A549 (cell line): Measurements from ENCODE around the gene PCSK7.
"Not testable (repeated sequence)": the region's sequence is repeated elsewhere in the genome, so short reads cannot be mapped to it uniquely, and the experiment has no call there.

Experiments
- CEBPB ChIP-seq, 2 experiments: fragments of >200 bp in 1 of 2; sonication (Bioruptor Twin) in 1 of 2; formaldehyde crosslinking in 1 of 2; IDR thresholded peaks; 2 replicates each; pipeline ENCODE4 v1.6.1; 2012 to 2016
- HDAC2 ChIP-seq: fragments of 200-600 bp; sonication (generic); IDR thresholded peaks from 2 replicates; pipeline ENCODE4 v1.6.1; 2016
- PHF8 ChIP-seq: fragments of 200-600 bp; sonication (generic); IDR thresholded peaks from 2 replicates; pipeline ENCODE4 v1.6.1; 2016; ENCODE audit warnings: low read depth, mild to moderate bottlenecking, antibody characterized with exemption, moderate library complexity, borderline replicate concordance
- POLR2A ChIP-seq: IDR thresholded peaks from 2 replicates; pipeline ENCODE4 v1.6.1; 2012; ENCODE audit warnings: mild to moderate bottlenecking, low read length
- POLR2AphosphoS2 ChIP-seq: conservative IDR thresholded peaks from 2 replicates; pipeline ENCODE4 v1.6.1; 2012; ENCODE audit warnings: low read length, improper control_type of control experiment, inconsistent platforms
- RAD21 ChIP-seq, 2 experiments: fragments of >200 bp in 1 of 2; sonication (Bioruptor Twin) in 1 of 2; formaldehyde crosslinking in 1 of 2; IDR thresholded peaks in 1 of 2; conservative IDR thresholded peaks in 1 of 2; 2 replicates in 1 of 2; 3 replicates in 1 of 2; pipeline ENCODE4 v1.6.1; 2012 to 2018; ENCODE audit warnings: inconsistent platforms in 1 of 2
- SMC3 ChIP-seq: fragments of >200 bp; sonication (Bioruptor Twin); formaldehyde crosslinking; IDR thresholded peaks from 3 replicates; pipeline ENCODE4 v1.6.1; 2018; ENCODE audit warnings: inconsistent platforms
- ZC3H11A ChIP-seq: fragments of 450-650 bp; IDR thresholded peaks from 2 replicates; pipeline ENCODE4 v1.6.1; 2014; ENCODE audit warnings: antibody characterized with exemption, mild to moderate bottlenecking
- TF ChIP-seq, protein P1 (sequence below): fragments of >200 bp; sonication (Bioruptor Twin); formaldehyde crosslinking; IDR thresholded peaks from 3 replicates; pipeline ENCODE4 v1.5.1; 2016
- TF ChIP-seq, protein P2 (sequence below): fragments of 200-600 bp; sonication (generic); IDR thresholded peaks from 2 replicates; pipeline ENCODE4 v1.6.1; 2016; ENCODE audit warnings: antibody characterized with exemption, mild to moderate bottlenecking, moderate library complexity

DNA sequence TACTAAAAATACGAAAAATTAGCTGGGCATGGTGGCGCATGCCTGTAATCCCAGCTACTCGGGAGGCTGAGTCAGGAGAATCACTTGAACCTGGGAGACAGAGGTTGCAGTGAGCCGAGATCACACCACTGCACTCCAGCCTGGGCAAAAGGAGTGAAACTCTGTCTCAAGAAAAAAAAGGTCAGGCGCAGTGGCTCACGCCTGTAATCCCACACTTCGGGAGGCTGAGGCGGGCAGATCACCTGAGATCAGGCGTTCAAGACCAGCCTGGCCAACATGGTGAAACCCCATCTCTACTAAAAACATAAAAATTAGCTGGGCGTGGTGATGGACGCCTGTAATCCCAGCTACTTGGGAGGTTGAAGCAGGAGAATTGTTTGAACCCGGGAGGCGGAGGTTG is 48.7 kb downstream of the PCSK7 start:
- TF ChIP-seq, protein P1, sequence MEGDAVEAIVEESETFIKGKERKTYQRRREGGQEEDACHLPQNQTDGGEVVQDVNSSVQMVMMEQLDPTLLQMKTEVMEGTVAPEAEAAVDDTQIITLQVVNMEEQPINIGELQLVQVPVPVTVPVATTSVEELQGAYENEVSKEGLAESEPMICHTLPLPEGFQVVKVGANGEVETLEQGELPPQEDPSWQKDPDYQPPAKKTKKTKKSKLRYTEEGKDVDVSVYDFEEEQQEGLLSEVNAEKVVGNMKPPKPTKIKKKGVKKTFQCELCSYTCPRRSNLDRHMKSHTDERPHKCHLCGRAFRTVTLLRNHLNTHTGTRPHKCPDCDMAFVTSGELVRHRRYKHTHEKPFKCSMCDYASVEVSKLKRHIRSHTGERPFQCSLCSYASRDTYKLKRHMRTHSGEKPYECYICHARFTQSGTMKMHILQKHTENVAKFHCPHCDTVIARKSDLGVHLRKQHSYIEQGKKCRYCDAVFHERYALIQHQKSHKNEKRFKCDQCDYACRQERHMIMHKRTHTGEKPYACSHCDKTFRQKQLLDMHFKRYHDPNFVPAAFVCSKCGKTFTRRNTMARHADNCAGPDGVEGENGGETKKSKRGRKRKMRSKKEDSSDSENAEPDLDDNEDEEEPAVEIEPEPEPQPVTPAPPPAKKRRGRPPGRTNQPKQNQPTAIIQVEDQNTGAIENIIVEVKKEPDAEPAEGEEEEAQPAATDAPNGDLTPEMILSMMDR = not testable (repeated sequence)
- TF ChIP-seq POLR2A; PHF8; CEBPB (IDR thresholded peaks at IDR 0.05); ZC3H11A; SMC3; RAD21 (conservative IDR thresholded peaks at IDR 0.05 in 1 of 2, IDR thresholded peaks at IDR 0.05 in 1 of 2); HDAC2; POLR2AphosphoS2: not testable (repeated sequence)
- TF ChIP-seq, protein P2, sequence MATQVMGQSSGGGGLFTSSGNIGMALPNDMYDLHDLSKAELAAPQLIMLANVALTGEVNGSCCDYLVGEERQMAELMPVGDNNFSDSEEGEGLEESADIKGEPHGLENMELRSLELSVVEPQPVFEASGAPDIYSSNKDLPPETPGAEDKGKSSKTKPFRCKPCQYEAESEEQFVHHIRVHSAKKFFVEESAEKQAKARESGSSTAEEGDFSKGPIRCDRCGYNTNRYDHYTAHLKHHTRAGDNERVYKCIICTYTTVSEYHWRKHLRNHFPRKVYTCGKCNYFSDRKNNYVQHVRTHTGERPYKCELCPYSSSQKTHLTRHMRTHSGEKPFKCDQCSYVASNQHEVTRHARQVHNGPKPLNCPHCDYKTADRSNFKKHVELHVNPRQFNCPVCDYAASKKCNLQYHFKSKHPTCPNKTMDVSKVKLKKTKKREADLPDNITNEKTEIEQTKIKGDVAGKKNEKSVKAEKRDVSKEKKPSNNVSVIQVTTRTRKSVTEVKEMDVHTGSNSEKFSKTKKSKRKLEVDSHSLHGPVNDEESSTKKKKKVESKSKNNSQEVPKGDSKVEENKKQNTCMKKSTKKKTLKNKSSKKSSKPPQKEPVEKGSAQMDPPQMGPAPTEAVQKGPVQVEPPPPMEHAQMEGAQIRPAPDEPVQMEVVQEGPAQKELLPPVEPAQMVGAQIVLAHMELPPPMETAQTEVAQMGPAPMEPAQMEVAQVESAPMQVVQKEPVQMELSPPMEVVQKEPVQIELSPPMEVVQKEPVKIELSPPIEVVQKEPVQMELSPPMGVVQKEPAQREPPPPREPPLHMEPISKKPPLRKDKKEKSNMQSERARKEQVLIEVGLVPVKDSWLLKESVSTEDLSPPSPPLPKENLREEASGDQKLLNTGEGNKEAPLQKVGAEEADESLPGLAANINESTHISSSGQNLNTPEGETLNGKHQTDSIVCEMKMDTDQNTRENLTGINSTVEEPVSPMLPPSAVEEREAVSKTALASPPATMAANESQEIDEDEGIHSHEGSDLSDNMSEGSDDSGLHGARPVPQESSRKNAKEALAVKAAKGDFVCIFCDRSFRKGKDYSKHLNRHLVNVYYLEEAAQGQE = not testable (repeated sequence)
